Kidney epithelial cell (primary cell): ENCODE data around the gene BLMH. TPM values are rescaled to one million over a fixed set of nuclear protein-coding genes. Genes with fewer than 3 reads are reported as not detected.

ENCODE experiments used
- DNase-seq: peaks from one replicate; pipeline ENCODE4 v3.0.0-alpha.2; 2010; ENCODE audit warnings: low read depth
- H3K27me3 ChIP-seq: 2 replicates; pipeline ENCODE4 v1.6.0; 2011; ENCODE audit warnings: low read length; ENCODE audit not compliant: control insufficient read depth, insufficient read depth
- H3K36me3 ChIP-seq: 2 replicates; pipeline ENCODE4 v1.5.1; 2011; ENCODE audit warnings: low read length; ENCODE audit not compliant: control insufficient read depth, insufficient read depth
- H3K4me3 ChIP-seq: 2 replicates; pipeline ENCODE4 v1.5.1; 2011; ENCODE audit warnings: low read depth, mild to moderate bottlenecking, control low read depth, low read length
- CTCF ChIP-seq: IDR thresholded peaks from 2 replicates; pipeline ENCODE4 v1.5.1; 2011; ENCODE audit warnings: mild to moderate bottlenecking, moderate library complexity, low read length, control low read depth, inconsistent platforms; ENCODE audit not compliant: insufficient read depth, poor library complexity, severe bottlenecking
- total RNA-seq: library from RNA; depleted of rRNA; stranded (reverse); fragments of >200 nt; gene quantifications from 2 replicates; pipeline ENCODE4 v1.2.3, GENCODE V29; 2015

BLMH gene
- total RNA-seq, 1 donor from 2014 or later: 29.4 TPM

GRCh38 chr17:30222721-30223175 is 69.0 kb downstream of the BLMH start:
- no peak for DNase-seq
- no peak for TF ChIP-seq CTCF
- Histone ChIP-seq H3K36me3 (no peaks in the 10 kb centered on the region), H3K27me3 (no peaks in the 10 kb centered on the region), H3K4me3 (no peak overlapping the region)

- no peaks in the 10 kb centered on the region for H3K36me3 ChIP-seq
- no peak for DNase-seq
- no peak for TF ChIP-seq CTCF
- no peak overlapping the region for H3K4me3 ChIP-seq
- no peaks in the 10 kb centered on the region for H3K27me3 ChIP-seq
These were observed 69.5 kb downstream of the BLMH start for GRCh38 chr17:30222251-30222650.

- H3K36me3 ChIP-seq: no peaks in the 10 kb centered on the region
- no peaks in the 10 kb centered on the region for H3K27me3 ChIP-seq
- no peak for DNase-seq
- no peak for TF ChIP-seq CTCF
- H3K4me3 ChIP-seq: no peak overlapping the region
These were observed 70.4 kb downstream of the BLMH start for GRCh38 chr17:30221346-30221745.

- Histone ChIP-seq H3K27me3 (no peaks in the 10 kb centered on the region), H3K36me3 (no peaks in the 10 kb centered on the region), H3K4me3 (no peak overlapping the region)
- no peak for DNase-seq
- TF ChIP-seq CTCF: no peak
These were observed 71.3 kb downstream of the BLMH start for GRCh38 chr17:30220414-30220813.

GRCh38 chr17:30219833-30220232 is 71.9 kb downstream of the BLMH start:
- Histone ChIP-seq H3K4me3 (no peak overlapping the region), H3K36me3 (no peaks in the 10 kb centered on the region), H3K27me3 (no peaks in the 10 kb centered on the region)
- DNase-seq: no peak
- no peak for TF ChIP-seq CTCF

GRCh38 chr17:30219315-30219714 is 72.4 kb downstream of the BLMH start:
- no peak for DNase-seq
- no peaks in the 10 kb centered on the region for H3K36me3 ChIP-seq
- H3K27me3 ChIP-seq: no peaks in the 10 kb centered on the region
- no peak for TF ChIP-seq CTCF
- no peak overlapping the region for H3K4me3 ChIP-seq
